Hematopoietic multipotent progenitor cell treated with erythropoietin and hydrocortisone succinate and interleukin-3 and kit ligand, for 15 days (in vitro differentiated cells): ENCODE measurements around the gene BARD1.
"Not testable (repeated sequence)": the region's sequence is repeated elsewhere in the genome, so short reads cannot be mapped to it uniquely, and the experiment has no call there.

Experiments used
- DNase-seq: peaks from one replicate; pipeline ENCODE4 v3.0.0-alpha.2; 2015; ENCODE audit warnings: low spot score

The BARD1 gene

GRCh38 chr2:214808981-214809750, at the start of gene BARD1:
Gene BARD1, minus strand, starts transcription at chr2:214809683. Its CDS starts 114 bp downstream, at chr2:214809569.
- peak; percentile 59 for DNase-seq

DNA sequence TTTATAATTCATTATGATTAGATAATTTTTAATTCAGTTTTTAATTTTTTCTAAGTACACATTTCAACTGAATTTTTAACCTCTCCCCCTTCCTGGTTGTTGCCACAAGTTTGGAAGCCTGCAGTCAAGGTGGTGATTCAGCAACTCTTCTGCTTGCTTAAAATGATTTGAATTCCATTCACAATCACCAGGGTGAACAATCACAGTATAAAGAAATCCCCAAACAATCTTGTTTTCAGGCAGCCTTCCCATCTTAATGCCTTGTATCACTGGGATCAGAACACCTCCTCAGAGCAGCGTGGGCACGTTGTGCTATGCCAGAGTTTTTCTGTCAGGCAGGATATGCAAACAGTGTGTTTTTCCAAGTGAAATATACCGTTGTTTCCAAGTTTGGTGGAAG, 46.7 kb upstream of the BARD1 start:
- DNase-seq = no peak

GRCh38 chr2:214853906-214854305, 44.4 kb upstream of the BARD1 start:
- no peak for DNase-seq

DNA sequence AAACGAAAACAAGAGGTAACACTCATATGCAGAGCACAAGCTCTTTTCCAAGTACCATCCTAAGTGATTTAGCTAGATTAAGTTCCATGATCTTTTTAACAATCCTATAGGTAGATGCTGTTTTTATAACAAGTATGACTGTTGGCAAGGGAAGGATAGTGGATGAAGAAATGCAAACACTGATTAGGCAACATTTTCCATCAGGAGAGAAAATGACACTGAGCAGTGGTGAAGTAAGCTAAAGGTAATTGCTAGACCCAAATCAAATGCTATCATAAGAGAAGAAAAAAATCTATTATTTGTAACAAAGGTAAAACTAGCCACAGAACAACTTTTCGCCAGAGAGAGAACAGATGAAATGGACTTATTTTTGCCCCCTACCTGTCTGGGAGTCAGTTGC, 34.3 kb upstream of the BARD1 start:
- no peak for DNase-seq

GRCh38 chr2:214839464-214839863, 30.0 kb upstream of the BARD1 start:
- no peak for DNase-seq

GRCh38 chr2:214837466-214837865, 28.0 kb upstream of the BARD1 start:
- no peak for DNase-seq

DNA sequence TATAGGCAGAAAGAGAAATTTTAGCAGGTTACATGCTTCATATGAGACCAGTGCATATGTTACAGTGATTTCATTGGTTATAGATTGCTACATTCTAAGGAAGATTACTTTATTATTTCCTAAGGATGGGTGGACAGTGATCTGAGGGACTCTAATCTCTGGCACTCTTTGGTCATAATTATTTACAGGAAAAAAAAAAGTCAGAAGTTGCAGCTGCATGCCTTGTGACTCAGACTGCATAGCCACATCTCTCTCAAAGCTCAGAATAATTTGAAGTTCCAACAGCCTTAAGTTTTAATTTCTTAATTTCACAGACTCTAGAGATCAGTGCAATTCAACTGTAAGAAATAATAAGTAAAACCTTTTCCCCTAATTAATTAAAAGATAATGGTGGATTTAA, 27.1 kb upstream of the BARD1 start:
- no peak for DNase-seq

- no peak for DNase-seq
These were observed 21.4 kb upstream of the BARD1 start for GRCh38 chr2:214830794-214831346.

DNA sequence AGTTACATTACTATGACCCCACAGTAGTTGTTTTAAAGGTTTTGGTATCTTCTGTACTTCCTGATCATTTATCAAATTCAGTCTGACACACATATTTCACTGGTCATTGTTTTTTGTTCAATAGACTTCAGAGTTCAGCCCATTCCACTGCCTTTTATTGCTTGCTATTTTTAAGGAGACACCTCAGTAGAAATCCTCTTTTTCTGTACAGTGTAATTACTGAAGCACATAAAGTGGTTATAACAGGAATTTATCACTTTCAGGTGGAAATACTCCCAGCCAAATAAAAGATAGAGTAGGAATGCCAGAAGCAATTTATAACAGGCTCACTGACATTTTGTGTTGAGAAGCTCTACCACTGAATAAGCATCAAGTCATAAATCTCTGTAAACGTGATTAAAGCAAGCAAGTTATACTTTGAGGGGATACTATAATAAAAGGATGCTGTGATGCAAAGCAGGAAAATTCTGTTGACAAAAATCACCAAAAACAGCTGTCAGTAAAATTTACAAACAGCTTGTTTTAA, 6.6 kb upstream of the BARD1 start:
- DNase-seq = no peak

GRCh38 chr2:214810671-214811070, 1.2 kb upstream of the BARD1 start:
- DNase-seq = no peak

GRCh38 chr2:214809751-214810564, 475 bp upstream of the BARD1 start:
- peak; percentile 99 for DNase-seq

GRCh38 chr2:214807653-214808052, 1.8 kb downstream of the BARD1 start:
- peak; percentile 17 for DNase-seq

DNA sequence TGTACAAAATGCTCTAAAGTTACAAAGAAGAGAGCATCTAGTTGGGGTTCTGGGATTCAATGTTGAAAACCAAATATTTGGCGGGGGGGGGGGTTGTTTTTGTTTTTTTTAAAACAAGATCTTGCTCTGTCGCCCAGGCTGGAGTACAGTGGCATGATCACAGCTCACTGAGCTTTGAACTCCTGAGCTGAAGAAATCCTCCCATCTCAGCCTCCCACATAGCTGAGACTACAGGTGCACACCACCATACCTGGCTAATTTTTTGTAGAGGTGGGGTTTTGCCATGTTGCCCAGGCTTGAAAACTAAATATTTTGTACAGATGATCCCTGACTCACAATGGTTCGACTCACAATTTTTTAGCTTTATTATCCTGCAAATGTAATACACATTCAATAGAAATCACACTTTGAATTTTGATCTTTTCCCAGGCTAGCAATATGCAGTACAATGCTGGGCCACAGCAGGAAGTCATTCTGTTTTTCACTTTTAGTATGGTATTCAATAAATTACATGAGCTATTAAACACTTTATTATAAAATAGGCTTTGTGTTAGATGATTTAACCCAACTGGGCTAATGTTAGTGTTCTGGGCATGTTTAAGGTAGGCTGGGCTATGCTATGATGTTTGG, 7.6 kb downstream of the BARD1 start:
- no peak for DNase-seq

DNA sequence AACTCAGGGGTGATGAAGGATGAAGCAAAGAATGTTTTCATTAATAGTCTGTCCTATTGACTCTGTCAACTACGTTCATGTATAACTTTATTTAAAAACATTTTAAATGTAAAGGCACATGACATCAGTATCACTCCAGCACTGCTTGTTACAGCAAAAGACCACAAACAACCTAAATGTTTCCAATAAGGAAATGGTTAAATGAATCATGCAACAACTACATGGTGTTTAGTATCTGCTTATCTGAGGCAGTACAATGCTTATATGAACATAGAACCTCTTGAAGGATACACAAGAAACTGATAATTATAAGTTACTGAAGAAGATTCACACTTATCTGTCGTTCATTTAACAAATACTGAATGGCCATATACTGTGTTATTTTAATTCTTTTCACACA, 8.4 kb downstream of the BARD1 start:
- DNase-seq = no peak

DNA sequence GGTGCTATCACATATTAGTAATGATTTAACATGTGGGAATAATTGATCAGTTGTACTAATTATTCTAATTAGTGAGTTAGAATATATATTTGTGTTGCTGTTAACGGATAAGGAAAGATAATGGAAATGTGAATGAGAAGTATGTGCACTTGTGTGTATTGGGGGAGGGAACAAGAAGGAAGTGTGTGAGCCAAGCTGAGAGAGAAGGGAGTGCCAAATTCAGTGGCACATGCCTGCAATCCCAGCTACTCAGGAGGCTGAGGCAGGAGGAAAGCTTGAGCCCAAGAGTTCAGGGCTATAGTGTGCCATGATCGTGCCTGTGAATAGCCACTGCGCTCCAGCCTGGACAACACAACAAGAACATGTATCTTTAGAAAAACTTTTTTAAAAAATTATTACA, 9.3 kb downstream of the BARD1 start:
- no peak for DNase-seq

DNA sequence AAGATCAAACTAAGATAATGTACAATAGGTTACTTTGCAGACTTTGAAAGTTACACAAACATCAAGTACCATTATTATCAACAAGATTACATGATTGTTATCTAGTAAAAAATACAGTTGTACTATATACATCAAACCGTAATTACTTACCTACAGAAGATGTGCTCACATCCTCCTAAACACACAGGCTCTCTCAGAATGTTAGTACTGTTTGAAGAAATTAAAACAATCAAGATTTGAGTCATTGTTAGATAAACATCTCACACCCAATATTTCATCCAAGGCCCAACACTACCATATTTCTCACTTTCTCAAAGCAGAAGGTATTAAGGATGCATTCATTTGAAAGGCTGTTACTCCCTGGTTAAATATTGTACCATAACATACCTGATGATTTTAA, 12.6 kb downstream of the BARD1 start:
- no peak for DNase-seq

GRCh38 chr2:214783181-214783580, 26.3 kb downstream of the BARD1 start:
- not testable (repeated sequence) for DNase-seq

- DNase-seq = no peak
These were observed 26.8 kb downstream of the BARD1 start for GRCh38 chr2:214782671-214783070.

- DNase-seq = no peak
These were observed 28.3 kb downstream of the BARD1 start for GRCh38 chr2:214781226-214781625.

GRCh38 chr2:214775971-214776370, 33.5 kb downstream of the BARD1 start:
- no peak for DNase-seq

DNA sequence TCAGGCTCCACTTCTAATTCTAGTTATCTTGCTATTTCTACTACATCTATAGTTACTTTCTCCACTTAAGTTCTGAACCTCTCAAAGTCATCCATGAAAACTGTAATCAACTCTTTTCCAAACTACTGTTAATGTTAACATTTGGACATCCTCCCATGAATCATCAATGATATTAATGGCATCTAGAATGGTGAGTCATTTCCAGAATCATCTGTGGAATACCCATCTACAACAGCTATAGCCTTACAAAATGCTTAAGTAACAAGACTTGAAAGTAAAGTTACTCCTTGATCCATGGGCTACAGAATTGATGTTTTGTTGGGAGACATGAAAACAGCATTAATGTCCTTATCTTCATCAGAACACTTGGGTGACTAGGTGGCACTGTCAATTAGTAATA, 35.4 kb downstream of the BARD1 start:
- no peak for DNase-seq

GRCh38 chr2:214772443-214773015, 37.0 kb downstream of the BARD1 start:
- DNase-seq = no peak
